ENCODE data around the gene GLTP. TPM values are rescaled to one million over a fixed set of nuclear protein-coding genes. Genes with fewer than 3 reads are reported as not detected.
A peak's percentile ranks its signal among the peaks of the same experiment; 100 is the strongest.

GLTP gene
- total RNA-seq, 4 donors from 2014 or later: 207 to 654 (median 526) TPM

DNA sequence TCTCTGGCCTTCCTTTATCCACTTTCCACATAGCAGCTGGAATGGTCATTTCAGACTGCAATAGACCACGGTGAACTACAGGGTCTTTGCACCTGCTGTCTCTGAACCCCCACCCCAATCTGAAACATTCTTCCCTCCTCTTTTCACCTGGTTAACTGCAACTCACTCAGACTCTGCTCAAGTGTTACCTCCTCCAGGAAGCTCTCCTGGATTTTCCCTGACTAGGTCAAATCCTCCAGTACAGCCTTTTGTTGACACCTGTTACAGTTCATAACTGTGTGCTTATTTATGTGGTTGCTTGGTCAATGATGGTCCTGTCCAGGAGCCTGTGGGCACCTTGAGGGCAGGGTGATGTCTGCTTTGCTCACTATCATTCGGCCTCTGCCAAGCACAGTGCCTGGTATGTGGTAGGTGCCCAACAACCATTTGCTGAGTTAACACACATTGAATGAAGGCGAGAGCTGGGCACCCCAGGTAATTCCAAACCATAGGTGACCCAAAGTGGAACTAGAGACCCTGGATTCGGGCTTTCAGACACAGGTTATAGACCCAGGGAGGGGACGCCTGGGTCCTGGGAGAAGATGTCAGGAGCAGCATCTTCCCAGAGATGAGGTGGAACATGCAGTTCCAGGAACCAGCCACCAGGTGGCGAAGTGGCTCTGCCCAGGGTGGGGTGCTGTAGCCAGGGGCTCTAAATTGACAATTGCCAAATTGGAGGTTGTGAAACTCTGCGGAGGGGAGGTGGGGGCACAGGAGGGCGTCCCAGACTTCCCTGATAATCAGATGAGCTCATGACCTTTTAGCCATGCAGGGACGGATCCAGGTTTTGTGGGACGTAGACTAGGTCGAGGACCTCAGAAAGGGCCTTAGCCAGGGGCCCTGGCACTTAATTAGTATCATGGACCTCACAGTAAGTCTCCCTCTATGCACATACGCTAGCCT lies 75.2 kb downstream of the GLTP start:
- no peaks in the 10 kb centered on the region for H3K9me3 ChIP-seq
- 38% methylated on average over 12 of the region's 12 CpGs for whole genome bisulfite sequencing
- H3K4me3 ChIP-seq: no peak overlapping the region
- peak in 1 of 2 donors; percentile 83 for DNase-seq (ENCODE audit: low spot score in 2 of 2)
- no peak for TF ChIP-seq EP300 (IDR thresholded peaks at IDR 0.05)
- TF ChIP-seq, protein P1, sequence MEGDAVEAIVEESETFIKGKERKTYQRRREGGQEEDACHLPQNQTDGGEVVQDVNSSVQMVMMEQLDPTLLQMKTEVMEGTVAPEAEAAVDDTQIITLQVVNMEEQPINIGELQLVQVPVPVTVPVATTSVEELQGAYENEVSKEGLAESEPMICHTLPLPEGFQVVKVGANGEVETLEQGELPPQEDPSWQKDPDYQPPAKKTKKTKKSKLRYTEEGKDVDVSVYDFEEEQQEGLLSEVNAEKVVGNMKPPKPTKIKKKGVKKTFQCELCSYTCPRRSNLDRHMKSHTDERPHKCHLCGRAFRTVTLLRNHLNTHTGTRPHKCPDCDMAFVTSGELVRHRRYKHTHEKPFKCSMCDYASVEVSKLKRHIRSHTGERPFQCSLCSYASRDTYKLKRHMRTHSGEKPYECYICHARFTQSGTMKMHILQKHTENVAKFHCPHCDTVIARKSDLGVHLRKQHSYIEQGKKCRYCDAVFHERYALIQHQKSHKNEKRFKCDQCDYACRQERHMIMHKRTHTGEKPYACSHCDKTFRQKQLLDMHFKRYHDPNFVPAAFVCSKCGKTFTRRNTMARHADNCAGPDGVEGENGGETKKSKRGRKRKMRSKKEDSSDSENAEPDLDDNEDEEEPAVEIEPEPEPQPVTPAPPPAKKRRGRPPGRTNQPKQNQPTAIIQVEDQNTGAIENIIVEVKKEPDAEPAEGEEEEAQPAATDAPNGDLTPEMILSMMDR (IDR thresholded peaks at IDR 0.05): peak; percentile 95 to 96
- peaks cover 5% of the 10 kb centered on the region for H3K4me1 ChIP-seq
- no peak overlapping the region for H3K27ac ChIP-seq
- no peaks in the 10 kb centered on the region for H3K27me3 ChIP-seq
- H3K36me3 ChIP-seq: peaks cover 11% of the 10 kb centered on the region

DNA sequence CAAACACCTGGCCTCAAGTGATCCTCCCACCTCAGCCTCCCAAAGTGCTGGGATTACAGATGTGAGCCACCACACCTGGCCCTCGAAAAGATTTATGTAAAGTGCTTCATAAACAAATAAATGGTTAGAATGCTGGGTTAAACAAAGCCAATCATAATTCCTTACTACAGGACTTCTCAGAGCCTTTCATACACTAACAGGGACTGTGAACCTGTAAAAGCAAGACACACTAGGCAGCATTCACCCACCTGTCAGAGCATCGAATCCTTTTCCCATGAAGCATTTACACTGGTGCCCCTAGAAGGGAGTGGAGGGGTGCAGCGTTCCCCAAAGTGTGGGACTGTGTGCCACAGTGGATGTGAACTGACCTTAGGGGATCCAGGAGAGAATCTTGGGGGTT lies 76.7 kb downstream of the GLTP start:
- TF ChIP-seq EP300 (IDR thresholded peaks at IDR 0.05) (no peak), POLR2A (IDR thresholded peaks at IDR 0.05) (no peak), POLR2AphosphoS5 (IDR thresholded peaks at IDR 0.05) (no peak)
- TF ChIP-seq, protein P1 (IDR thresholded peaks at IDR 0.05): no peak
- 90% methylated on average over 3 of the region's 3 CpGs for WGBS
- H3K9me3 ChIP-seq: no peaks in the 10 kb centered on the region
- H3K27me3 ChIP-seq: no peaks in the 10 kb centered on the region
- H3K27ac ChIP-seq: no peak overlapping the region
- H3K4me1 ChIP-seq: peaks cover 5% of the 10 kb centered on the region
- peaks cover 12% of the 10 kb centered on the region for H3K36me3 ChIP-seq
- H3K4me3 ChIP-seq: no peak overlapping the region
- no peak for DNase-seq (ENCODE audit: low spot score in 2 of 2)

DNA sequence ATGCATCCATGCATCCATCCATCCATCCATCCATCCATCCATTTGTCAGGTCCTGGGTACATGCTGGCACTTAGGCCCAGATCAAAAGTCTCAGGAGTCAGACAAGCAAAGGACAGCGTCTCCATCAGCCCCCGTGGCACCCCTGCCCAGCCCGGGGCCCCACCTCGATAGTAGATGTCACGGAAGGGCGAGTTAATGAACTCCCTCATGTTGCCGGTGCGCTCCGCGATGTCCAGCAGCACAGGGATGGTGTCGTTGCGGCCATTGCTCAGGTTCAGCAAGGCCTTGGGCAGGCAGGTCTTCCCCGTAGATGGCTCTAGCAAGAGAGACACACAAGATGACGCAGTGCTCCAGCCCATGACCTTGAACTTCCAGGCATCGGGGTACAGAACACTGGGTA lies 77.5 kb downstream of the GLTP start:
- no peak for DNase-seq (ENCODE audit: low spot score in 2 of 2)
- H3K4me3 ChIP-seq: no peak overlapping the region
- no peaks in the 10 kb centered on the region for H3K9me3 ChIP-seq
- H3K27me3 ChIP-seq: no peaks in the 10 kb centered on the region
- peaks cover 5% of the 10 kb centered on the region for H3K4me1 ChIP-seq
- H3K36me3 ChIP-seq: peaks cover 17% of the 10 kb centered on the region
- no peak overlapping the region for H3K27ac ChIP-seq
- TF ChIP-seq POLR2AphosphoS5 (IDR thresholded peaks at IDR 0.05) (no peak), EP300 (IDR thresholded peaks at IDR 0.05) (no peak), POLR2A (IDR thresholded peaks at IDR 0.05) (no peak)
- TF ChIP-seq, protein P1 (IDR thresholded peaks at IDR 0.05): no peak
- 94% methylated on average over 15 of the region's 15 CpGs for WGBS

Other genes with a start within 250 kb of the GLTP start
- 1 to 10 TPM; 3.9 to 8.5 (median 6.6) TPM for gene FAM222A, start 166.7 kb downstream of the GLTP start, total RNA-seq
- gene TRPV4, start 47.1 kb downstream of the GLTP start, total RNA-seq: 10 to 100 TPM in 1 of 4 donors, 1 to 10 TPM in 3; 4.0 to 11.9 (median 5.4) TPM
- 10 to 100 TPM; 22.6 to 96.4 (median 36.6) TPM for gene TCHP, start 19.7 kb upstream of the GLTP start, total RNA-seq
- gene GIT2, start 115.8 kb upstream of the GLTP start, total RNA-seq: 10 to 100 TPM; 19.4 to 60.6 (median 35.0) TPM
- 100 to 1,000 TPM; 104 to 161 (median 114) TPM for gene ANKRD13A, start 118.9 kb upstream of the GLTP start, total RNA-seq
- 10 to 100 TPM in 3 of 4 donors, 1 to 10 TPM in 1; 7.9 to 16.2 (median 10.6) TPM for gene C12orf76, start 168.0 kb upstream of the GLTP start, total RNA-seq
- gene IFT81, start 243.8 kb upstream of the GLTP start, total RNA-seq: 10 to 100 TPM in 1 of 4 donors, 1 to 10 TPM in 3; 4.8 to 15.5 (median 5.3) TPM

Measured in suprapubic skin (tissue), 4 donors.